ENCODE data around the gene B3GALT5.
"Not testable (repeated sequence)": the region's sequence is repeated elsewhere in the genome, so short reads cannot be mapped to it uniquely, and the experiment has no call there.

The B3GALT5 gene

DNA sequence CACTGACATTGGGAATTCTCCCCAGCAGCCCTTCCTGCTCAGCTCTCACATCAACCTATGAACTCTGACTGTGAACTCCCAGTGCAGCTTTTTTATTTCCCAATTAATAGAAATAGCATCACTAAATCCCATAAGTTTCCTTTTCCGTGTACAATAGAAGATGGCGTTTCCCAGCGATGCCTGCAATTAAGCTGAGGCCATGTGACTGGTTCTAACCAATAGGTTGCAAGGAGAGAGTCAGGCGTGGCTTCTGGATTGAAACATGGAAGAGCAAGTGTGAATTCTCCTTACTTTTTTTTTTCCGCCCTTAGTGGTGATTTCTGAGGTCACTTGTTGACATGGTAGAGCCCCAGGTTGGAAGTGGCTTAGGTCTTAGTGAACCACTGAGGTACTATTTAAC is 73.3 kb downstream of the B3GALT5 start:
- DNase-seq (ENCODE audit: extremely low spot score, insufficient read length, low read depth), result no peak
- no peak for FAIRE-seq

DNA sequence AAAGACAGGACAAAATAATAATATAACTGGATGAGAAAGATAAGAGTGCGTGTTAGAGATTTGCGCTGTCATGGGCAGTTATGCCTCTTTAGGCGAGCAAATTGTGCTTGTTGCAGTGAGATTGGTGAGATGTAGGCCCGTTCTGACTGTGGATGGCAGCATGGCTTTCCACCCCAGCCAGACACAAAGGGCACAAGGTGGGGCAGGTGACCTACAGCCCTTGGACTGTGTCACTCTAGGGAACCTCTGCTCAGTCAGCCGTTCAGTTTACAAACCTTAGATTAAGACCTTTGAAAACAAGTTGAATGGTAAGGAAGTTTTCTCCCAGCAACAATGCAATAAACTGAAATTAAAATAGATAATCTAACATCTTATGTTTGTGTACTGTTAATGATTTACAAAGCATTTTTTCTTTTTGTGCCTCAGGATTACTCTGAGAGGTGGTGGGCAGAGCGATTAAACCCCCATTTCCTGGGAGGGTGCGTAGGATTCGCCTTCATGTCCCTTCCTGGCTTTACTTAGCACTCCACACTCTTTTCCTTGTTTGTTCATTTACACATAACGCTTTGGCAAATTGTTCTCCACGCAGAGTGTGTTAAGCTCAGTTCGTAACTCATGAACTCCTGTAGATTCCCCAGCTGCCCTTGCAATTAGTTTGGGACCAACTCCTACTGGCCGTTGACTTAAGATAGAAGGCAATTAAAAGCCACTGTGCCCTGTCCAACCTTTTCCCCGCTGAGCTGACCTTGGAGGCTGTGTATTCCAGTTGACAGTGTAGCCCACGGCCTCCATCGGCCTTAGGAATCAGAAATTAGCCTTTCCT is 74.1 kb downstream of the B3GALT5 start:
- FAIRE-seq, result no peak
- no peak for DNase-seq (ENCODE audit: extremely low spot score, insufficient read length, low read depth)

DNA sequence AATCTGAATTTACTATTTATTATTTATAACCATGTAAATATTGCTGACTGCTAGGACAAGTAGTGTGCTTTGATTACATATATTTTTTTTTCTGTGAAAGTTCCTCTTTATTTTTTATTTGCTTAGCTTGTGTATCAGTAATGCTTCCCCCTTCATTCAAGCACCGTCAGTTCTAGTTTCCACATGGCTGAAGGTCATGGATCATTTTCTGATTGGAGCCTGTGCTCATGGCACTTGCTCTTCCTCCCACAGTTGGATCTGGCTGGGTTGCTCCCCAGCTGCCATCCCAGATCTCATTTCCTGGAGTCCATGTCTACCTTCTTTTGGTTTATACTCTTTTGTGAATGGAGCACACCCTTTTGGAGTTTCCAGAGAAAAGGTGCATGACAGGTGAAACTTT is 75.3 kb downstream of the B3GALT5 start:
- no peak for FAIRE-seq
- DNase-seq (ENCODE audit: extremely low spot score, insufficient read length, low read depth), result no peak

DNA sequence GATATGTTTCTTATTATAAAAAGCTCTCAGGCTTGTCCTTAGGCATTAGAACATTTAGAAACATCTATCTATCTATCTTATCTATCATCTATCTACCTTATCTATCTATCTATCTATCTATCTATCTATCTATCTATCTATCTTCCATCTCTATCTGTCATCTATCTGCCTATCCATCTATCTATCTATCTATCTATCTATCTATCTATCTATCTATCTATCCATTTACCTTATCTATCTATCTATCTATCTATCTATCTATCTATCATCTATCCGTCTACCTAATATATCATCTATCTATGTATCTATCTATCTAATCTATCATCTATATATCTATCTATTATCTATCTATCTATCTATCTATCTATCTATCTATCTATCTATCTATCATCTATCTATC is 77.1 kb downstream of the B3GALT5 start:
- FAIRE-seq; DNase-seq (ENCODE audit: extremely low spot score, insufficient read length, low read depth): not testable (repeated sequence)

DNA sequence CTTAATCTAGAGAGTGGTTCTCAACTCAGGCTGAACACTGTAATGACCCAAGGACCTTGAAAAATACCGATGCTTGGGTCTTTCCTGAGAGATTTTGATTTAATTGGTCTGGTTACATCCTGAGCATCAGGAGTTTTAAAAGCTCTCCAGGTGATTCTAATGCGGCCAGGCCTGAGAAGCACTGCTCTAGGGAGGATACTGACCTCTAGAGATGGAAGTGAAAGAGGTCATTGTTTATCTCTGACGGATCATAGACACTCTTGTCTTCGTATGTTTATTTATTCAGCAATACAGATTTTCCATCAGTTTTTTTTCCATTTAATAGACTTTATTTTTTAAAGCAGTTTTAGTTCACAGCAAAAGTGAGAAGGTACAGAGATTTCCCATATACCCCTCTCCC is 77.7 kb downstream of the B3GALT5 start:
- no peak for FAIRE-seq

DNA sequence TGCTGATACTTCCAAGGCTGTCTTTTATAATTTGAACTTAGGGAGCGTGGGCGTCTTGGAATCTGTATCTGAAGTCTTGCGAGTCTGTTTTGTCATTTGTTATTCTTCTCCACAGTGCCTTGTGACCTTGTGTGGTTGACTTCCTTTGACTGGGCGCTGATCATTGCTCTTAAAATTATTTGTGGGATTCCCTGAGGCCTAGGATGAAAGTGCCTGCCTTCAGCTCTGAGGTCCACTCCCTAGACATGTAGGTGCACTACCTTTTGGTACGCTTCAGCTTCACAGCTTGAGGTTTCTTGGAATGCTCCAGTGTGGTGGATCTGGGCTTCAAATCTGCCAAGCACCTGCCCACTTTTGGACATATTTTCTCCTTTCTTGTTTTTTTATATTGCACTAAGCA is 82.0 kb downstream of the B3GALT5 start:
- FAIRE-seq, result no peak
- no peak for DNase-seq (ENCODE audit: extremely low spot score, insufficient read length, low read depth)

More for the DNA sequence above, 77.7 kb downstream of the B3GALT5 start:
- no peak for DNase-seq (ENCODE audit: extremely low spot score, insufficient read length, low read depth)

DNA sequence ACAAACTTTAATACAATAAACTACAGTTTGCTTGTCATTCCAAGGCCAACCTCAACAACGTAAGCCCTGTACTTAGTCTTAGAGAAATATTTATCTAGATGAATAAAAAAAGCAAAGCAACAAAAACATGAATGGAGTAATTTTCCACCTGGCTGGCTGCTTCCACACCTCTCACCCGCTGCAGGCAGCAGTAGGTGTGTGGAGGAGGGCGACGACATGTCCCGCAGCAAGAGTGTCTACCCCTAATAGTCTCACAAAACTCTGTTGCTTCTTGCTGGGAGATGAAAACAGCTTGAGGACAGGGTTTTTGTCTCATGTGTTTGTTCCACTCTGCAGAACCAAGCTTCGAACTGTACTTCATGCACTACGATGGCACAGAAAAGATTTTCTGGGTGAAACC is 83.5 kb downstream of the B3GALT5 start:
- no peak for DNase-seq (ENCODE audit: extremely low spot score, insufficient read length, low read depth)
- no peak for FAIRE-seq

DNA sequence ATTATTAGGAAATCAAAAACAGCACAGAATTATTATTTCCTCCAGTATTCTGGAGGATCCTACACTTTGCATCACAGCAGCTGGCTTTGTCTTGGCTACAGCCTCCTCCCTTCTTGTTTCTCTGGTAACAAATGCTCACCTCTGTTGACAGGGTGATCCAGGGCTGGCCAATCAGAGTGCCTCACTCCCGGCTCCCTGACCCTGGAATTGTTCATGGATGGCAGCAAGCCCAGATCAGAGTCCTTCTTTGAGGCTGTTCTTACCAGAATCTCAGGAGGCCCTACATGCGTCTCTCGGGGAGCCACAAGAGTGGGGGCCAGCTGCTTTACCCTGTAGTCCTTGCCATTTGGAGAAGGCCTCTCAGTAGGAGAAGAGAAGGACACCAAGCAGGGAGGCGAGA is 83.9 kb downstream of the B3GALT5 start:
- DNase-seq (ENCODE audit: extremely low spot score, insufficient read length, low read depth) (no peak), FAIRE-seq (no peak)

DNA sequence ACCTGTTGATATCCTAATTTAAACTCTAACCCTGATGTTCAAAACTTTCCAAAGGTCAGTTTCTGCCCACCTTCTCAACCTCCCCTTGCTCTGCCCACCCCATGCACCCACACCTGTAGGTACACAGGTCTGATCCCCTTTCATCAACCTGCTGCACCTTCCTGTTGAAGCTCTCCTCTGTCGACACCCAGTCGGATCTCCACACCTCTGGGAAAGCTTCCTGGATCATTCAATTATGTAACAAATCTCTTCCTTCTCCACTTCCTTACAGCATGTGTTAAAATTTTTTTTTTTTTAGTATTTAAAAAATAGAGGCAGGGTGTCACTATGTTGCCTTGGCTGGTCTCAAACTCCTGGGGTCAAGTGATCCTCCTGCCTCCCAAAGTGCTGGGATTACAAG is 87.6 kb downstream of the B3GALT5 start:
- FAIRE-seq, result no peak

DNA sequence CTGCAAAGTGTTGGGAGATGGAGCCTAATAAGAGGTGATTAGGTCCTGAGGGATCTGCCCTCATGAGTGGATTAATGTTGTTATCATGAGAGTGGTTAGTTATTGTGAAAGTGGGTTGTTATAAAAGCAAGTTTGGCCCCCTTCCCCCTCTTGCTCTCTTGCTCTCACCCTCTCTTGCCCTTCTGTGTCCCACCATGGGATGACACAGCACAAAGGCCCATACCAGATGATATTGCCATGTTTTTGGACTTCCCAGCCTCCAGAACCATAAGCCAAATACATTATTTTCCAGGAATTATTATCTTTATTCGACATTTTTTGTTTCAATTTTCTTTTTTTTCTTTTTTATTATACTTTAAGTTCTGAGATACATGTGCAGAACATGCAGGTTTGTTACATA is 90.8 kb downstream of the B3GALT5 start:
- FAIRE-seq (no peak), DNase-seq (ENCODE audit: extremely low spot score, insufficient read length, low read depth) (no peak)

More for the DNA sequence above, 87.6 kb downstream of the B3GALT5 start:
- DNase-seq (ENCODE audit: extremely low spot score, insufficient read length, low read depth), result no peak

DNA sequence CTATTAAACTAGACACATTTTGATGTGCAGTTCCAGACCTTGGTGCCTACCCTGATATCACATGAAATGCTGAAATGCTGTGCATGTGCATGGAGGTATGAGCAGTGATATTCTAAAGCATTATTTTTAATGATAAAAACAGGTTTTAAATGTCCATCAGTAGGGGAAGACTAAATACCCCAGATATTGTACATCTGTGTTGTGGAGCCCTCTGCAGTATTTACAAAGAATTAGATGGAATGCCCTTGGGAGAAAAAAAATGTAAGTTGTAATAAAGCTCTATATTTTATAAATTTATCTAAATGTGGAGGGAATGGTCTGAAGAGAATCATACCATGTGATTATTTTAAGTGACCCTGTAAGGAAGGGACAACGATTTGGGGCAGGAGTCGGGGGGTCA is 93.1 kb downstream of the B3GALT5 start:
- DNase-seq (ENCODE audit: extremely low spot score, insufficient read length, low read depth), result no peak
- FAIRE-seq, result no peak

DNA sequence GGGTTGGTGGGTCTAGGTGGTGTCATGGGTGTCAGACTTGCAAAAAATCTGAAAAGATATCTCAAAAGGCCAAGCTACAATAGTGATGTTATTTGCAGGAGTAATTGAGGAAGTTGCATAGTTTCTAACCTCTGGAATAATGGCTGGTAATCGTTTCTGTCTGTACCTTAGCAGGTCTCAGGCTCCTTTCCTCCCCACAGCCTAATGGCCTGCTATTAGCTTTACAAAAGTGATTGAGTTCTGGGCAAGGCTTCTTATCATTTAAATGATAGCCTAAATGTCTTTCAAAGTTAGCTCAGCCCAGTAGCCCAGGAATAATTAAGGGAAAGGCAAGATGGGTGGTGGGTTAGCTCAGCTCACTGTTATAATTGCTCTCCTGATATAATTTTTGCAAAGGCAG is 94.6 kb downstream of the B3GALT5 start:
- no peak for DNase-seq (ENCODE audit: extremely low spot score, insufficient read length, low read depth)
- FAIRE-seq, result no peak

DNA sequence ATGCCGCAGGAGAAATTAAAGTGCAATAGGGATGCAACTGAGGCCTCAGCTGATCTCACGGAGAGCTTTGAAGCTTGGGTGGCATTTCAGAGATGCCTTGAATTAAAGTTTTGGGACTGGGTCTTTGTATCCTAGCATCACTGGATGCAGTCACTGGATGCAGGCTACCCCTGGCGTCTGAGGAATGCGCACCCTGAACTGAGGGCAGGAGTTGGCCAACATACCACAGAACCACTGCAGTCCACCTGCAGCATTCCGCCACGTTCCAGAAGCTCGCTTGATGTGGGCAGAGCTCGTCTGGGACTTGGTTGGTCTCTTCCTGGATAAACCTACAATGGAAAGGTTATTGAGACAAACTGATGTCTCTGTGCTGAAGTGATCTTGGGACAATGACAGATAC is 98.1 kb downstream of the B3GALT5 start:
- DNase-seq (ENCODE audit: extremely low spot score, insufficient read length, low read depth) (no peak), FAIRE-seq (no peak)

DNA sequence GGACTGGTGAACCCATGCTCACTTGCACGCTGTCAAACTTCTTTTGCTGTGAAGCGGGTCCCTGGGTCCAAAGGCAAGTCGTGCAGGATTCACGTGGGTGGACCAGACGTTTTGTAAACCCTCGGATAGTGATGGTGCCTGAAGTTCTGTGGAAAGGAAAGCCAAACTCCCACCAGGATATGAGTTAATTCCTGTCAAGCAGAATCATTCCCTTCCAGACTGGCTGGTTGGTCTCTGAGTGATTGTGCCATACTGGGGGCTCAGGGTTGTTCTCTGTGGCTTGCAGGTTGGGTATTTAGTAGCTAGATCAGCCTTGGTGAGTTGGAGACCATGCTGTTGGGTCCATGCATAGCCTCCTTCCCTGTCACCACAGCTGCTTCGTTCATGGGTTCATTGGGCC is 99.5 kb downstream of the B3GALT5 start:
- DNase-seq (ENCODE audit: extremely low spot score, insufficient read length, low read depth) (no peak), FAIRE-seq (no peak)

DNA sequence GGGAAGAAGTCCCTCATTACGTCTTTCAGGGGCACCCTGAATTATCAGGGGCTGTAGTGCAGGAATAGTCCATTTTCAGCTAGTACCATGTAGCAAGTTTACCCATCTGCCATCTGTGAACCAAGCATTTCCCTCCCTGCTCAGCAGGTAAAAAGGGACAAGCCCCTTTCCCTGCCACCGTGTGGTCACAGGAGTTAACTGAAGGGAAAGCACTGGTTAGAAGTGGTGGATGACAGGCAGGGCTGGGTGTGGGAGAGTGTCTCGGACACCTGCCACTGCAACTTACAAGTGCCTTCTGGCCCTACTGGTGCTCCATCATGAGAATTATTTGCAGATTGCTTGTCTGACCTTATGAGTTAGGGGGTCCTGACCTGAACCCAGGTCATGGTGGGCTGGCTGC is 100.2 kb downstream of the B3GALT5 start:
- DNase-seq (ENCODE audit: extremely low spot score, insufficient read length, low read depth) (no peak), FAIRE-seq (no peak)

DNA sequence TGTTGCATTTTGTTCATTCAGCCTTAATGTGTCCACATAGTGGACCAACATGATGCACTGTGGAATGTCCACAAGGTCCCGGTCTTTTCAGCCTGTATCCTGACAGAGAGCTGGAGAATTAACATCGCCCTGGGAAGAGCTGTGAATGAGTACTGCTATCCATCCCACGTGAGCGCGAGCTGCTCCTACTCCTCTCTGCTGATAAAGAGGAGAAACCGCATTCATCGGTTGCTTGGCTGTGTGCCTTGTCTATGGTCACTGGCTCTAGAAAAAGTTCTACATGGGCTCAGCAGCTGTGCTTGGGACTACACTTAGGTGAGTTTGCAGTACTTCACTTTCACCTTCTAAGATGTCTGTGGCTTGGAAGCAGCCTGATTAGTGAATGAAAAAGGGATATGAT is 101.2 kb downstream of the B3GALT5 start:
- FAIRE-seq (no peak), DNase-seq (ENCODE audit: extremely low spot score, insufficient read length, low read depth) (no peak)

DNA sequence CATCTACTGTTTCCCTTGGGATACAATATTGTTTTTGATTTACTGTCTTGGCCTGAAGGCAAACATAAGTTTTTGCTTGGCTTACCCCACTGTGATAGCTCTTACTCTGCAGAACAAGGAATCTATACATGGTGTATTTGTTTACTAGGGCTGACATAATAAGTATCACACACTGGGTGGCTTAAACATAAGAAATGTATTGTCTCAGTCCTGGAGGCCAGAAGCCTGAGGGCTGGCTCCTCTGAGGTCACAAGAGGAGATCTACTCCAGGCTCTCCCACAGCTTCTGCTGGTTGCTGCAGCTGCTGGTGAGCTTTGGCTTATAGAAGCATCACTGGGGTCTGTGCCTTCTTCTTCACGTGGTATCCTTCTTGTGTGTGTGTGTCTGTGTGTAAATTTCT is 101.6 kb downstream of the B3GALT5 start:
- no peak for FAIRE-seq

DNA sequence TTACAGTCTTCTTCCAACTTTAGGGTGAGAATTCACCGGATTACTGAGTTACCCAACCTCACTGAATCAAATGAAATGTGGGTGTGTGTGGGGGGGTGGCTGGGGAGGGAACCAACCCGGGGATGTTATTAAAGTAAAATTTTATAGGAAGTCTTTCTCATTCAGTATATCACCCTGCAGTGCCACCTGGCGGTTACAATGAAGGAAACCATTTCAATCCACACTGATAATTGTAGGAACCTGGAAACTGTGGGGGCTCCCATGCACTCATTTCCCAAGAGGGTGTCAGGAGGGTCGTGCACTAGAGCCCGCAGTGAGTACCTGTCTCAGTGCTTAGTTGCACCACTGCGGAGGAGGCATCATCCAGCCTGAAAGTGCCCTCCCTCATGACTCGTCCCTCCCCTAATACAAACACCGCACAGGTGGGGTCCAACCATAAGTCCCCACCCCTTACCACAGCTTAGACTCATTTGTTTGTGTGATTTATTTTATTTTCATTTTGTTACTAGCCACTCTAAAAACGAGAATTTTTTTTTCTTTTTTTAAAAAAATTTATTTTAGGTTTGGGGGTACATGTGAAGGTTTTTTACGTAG is 103.2 kb downstream of the B3GALT5 start:
- DNase-seq (ENCODE audit: extremely low spot score, insufficient read length, low read depth), result no peak
- FAIRE-seq, result no peak

More for the DNA sequence above, 101.6 kb downstream of the B3GALT5 start:
- DNase-seq (ENCODE audit: extremely low spot score, insufficient read length, low read depth), result no peak

DNA sequence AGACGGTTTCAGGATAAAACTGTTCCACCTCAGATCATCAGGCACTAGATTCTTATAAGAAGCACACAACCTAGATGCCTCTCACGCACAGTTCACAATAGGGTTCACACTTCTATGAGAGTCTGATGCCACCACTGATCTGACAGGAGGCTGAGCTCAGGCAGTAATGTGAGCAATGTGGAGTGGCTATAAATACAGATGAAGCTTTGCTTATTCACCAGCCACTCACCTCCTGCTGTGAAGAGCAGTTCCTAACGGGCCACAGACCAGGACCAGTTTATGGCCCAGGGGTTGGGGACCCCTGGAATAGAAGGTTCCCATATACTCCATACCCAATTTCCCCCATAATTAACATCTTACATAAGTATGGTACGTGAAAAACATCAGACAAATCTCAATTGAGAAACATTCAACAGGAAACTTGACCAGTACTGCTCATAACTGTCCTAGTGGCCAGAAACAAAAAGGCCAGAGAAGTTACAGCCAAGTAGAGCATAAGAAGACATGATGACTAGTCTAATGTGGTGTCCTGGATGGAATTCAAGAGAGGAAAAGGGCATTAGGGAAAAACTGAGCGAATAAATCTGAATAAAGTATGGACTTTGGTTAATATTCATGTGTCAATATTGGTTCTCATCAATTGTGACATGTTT is 107.5 kb downstream of the B3GALT5 start:
- FAIRE-seq, result no peak
- DNase-seq (ENCODE audit: extremely low spot score, insufficient read length, low read depth), result no peak

DNA sequence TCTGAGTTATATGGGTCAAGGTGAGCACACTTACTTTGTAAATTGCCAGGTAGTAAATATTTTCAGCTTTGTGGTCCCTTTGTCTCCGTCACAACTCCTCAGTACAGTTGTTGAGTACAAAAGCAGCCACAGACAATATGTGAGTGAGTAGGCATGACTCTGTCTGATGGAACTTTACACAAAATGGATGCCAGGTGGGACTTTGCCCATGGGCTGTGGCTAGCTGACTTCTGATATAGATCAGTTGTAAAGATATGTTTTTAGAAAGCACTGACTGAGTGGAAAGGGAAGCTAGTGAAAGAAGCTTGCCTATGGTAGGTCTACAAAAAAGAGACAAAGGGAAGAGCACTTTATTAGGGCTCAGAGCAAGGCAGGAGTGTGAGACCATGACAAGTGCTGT is 109.1 kb downstream of the B3GALT5 start:
- FAIRE-seq, result no peak
- DNase-seq (ENCODE audit: extremely low spot score, insufficient read length, low read depth), result no peak

Measured in GM18507 (cell line).